Left lung (tissue), 10 donors: ENCODE results near the gene DHX35. TPM values are rescaled to one million over a fixed set of nuclear protein-coding genes. Genes with fewer than 3 reads are reported as not detected.

Source experiments
- ATAC-seq: fragments of 200-7000 bp; cut with Tn5 transposase; one replicate; pipeline ENCODE4 v1.9.1; 2020; ENCODE audit warnings: moderate library complexity
- DNase-seq, 4 donors: peaks; one replicate each; pipeline ENCODE4 v3.0.0-alpha.2; 2013 to 2020
- H3K27ac ChIP-seq, 2 donors: fragments of 200-600 bp; sonication (generic) in 1 of 2; one replicate each; pipeline versions ENCODE4 v1.5.0 to v1.8.0; 2020 to 2021
- H3K27me3 ChIP-seq, 2 donors: fragments of 200-600 bp; sonication (generic) in 1 of 2; one replicate each; pipeline versions ENCODE4 v1.5.0 to v1.8.0; 2020 to 2021
- H3K36me3 ChIP-seq, 2 donors: fragments of 200-600 bp; sonication (generic) in 1 of 2; one replicate each; pipeline versions ENCODE4 v1.5.0 to v1.8.0; 2020 to 2021
- H3K4me1 ChIP-seq, 2 donors: fragments of 200-600 bp; one replicate each; pipeline ENCODE4 v1.8.0; 2021
- H3K4me3 ChIP-seq, 2 donors: fragments of 200-600 bp; sonication (generic) in 1 of 2; one replicate each; pipeline versions ENCODE4 v1.5.0 to v1.8.0; 2020 to 2021; ENCODE audit warnings: mild to moderate bottlenecking in 1 of 2
- H3K9me3 ChIP-seq, 2 donors: fragments of 200-600 bp; sonication (generic) in 1 of 2; one replicate each; pipeline versions ENCODE4 v1.5.0 to v1.8.0; 2020 to 2021
- CTCF ChIP-seq, 2 donors: fragments of 200-600 bp; sonication (generic) in 1 of 2; IDR thresholded peaks; one replicate each; pipeline versions ENCODE4 v1.5.0 to v1.8.0; 2021; ENCODE audit warnings: antibody characterized with exemption in 2 of 2
- intact Hi-C, 2 donors: fragments of 100-400 bp; cut with DNase I; formaldehyde crosslinking; loops; one replicate each; pipeline versions ENCODE4 v1.11.2 to v1.14.2; 2022
- polyA plus RNA-seq, 6 donors: library from polyadenylated mRNA; unstranded; fragments of 120-200 nt; gene quantifications; one replicate each; pipeline ENCODE4 v1.2.1, GENCODE V29; 2013; ENCODE audit not compliant: insufficient read length in 6 of 6
- total RNA-seq, 2 donors: library from RNA; stranded (reverse); fragmentation: NEBNext Ultra II Directional; extraction: Animal tissue kit (Norgen Biotek cat#: 25700); gene quantifications; one replicate each; pipeline ENCODE4 v1.2.1, GENCODE V29; 2021
- donor health status: DM: no; HTN: yes; CAD: no.
- donor health status: DM: no; HTN: no; CAD: no.

DHX35 gene
- total and polyA plus RNA-seq, 8 donors, result 7.5 to 17.7 (median 16.4) TPM

GRCh38 chr20:39021748-39022147 lies 59.6 kb downstream of the DHX35 start:
- ATAC-seq (no peak), DNase-seq (no peak)
- no peak for TF ChIP-seq CTCF (IDR thresholded peaks at IDR 0.05)
- H3K9me3 ChIP-seq, result no peaks in the 10 kb centered on the region
- H3K27me3 ChIP-seq, result no peaks in the 10 kb centered on the region
- no peaks in the 10 kb centered on the region for H3K4me1 ChIP-seq
- intact Hi-C loops, result no loop called here
- H3K36me3 ChIP-seq, result peaks cover 0 to 95% of the 10 kb centered on the region in 2 donors
- H3K27ac ChIP-seq, result no peak overlapping the region
- H3K4me3 ChIP-seq, result no peak overlapping the region

- intact Hi-C loops, result no loop called here
- no peaks in the 10 kb centered on the region for H3K27me3 ChIP-seq
- no peak overlapping the region for H3K27ac ChIP-seq
- no peaks in the 10 kb centered on the region for H3K4me1 ChIP-seq
- ATAC-seq (peak; percentile 49), DNase-seq (no peak)
- no peaks in the 10 kb centered on the region for H3K9me3 ChIP-seq
- peaks cover 0 to 70% of the 10 kb centered on the region in 2 donors for H3K36me3 ChIP-seq
- no peak overlapping the region for H3K4me3 ChIP-seq
- no peak for TF ChIP-seq CTCF (IDR thresholded peaks at IDR 0.05)
Observed at GRCh38 chr20:39025883-39026282, 63.7 kb downstream of the DHX35 start.

- Histone ChIP-seq H3K36me3 (peaks cover 0 to 68% of the 10 kb centered on the region in 2 donors), H3K4me1 (no peaks in the 10 kb centered on the region), H3K27me3 (no peaks in the 10 kb centered on the region), H3K27ac (no peak overlapping the region), H3K4me3 (no peak overlapping the region), H3K9me3 (no peaks in the 10 kb centered on the region)
- TF ChIP-seq CTCF (IDR thresholded peaks at IDR 0.05), result no peak
- intact Hi-C loops, result no loop called here
- ATAC-seq (no peak), DNase-seq (no peak)
Observed at GRCh38 chr20:39029364-39029763, 67.2 kb downstream of the DHX35 start.

- no peak overlapping the region for H3K4me3 ChIP-seq
- intact Hi-C loops, result no loop called here
- no peaks in the 10 kb centered on the region for H3K4me1 ChIP-seq
- ATAC-seq, result no peak
- H3K9me3 ChIP-seq, result no peaks in the 10 kb centered on the region
- no peak for DNase-seq
- H3K27me3 ChIP-seq, result no peaks in the 10 kb centered on the region
- H3K27ac ChIP-seq, result no peak overlapping the region
- no peak for TF ChIP-seq CTCF (IDR thresholded peaks at IDR 0.05)
- peaks cover 0 to 77% of the 10 kb centered on the region in 2 donors for H3K36me3 ChIP-seq
Observed at GRCh38 chr20:39032997-39033396, 70.9 kb downstream of the DHX35 start.

- intact Hi-C loops, result no loop called here
- peak overlapping the region in 1 of 2 donors; percentile 51 for H3K27ac ChIP-seq
- peaks cover 0 to 98% of the 10 kb centered on the region in 2 donors for H3K36me3 ChIP-seq
- H3K4me1 ChIP-seq, result no peaks in the 10 kb centered on the region
- H3K4me3 ChIP-seq, result no peak overlapping the region
- no peaks in the 10 kb centered on the region for H3K27me3 ChIP-seq
- DNase-seq (no peak), ATAC-seq (no peak)
- no peaks in the 10 kb centered on the region for H3K9me3 ChIP-seq
- TF ChIP-seq CTCF (IDR thresholded peaks at IDR 0.05), result no peak
Observed at GRCh38 chr20:39036011-39036410, 73.9 kb downstream of the DHX35 start.
